Activated gamma-delta T cell treated with Interleukin-2 at 50 U/mL for 16 hours (primary cell): ENCODE data around the gene PSAPL1.
A peak's percentile ranks its signal among the peaks of the same experiment; 100 is the strongest.

Source experiments
- DNase-seq: peaks from one replicate; pipeline ENCODE4 v3.0.0-alpha.2; 2020

PSAPL1 gene

DNA sequence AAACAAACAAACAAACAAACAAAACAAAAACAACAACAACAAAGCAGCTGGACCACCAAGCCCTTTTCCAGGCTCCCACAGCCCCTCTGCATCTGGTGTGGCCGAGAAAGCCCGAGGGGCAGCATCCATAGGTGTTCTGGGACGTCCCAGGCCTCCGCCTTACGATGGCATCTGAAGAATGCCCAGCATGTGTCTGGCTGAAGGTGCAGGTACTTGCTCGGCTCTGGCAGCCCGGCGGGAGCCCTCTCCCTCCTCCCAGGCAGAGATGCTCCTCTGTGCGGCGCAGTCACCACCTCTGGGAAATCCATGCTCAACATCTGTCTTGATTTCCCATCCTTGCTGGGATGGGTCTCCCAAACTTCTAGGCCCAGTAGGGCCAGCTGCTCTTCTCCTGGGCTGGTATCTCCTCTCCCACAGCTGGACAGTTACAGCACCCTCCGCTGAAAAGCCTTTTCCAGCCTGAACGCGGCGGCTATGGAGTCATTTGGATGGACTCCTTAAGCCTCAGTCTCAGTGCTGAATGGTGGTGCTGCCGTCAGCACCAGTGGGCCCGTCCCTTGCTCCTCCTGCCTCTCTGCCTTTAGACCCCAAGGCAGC lies 4.3 kb downstream of the PSAPL1 start:
- no peak for DNase-seq

DNA sequence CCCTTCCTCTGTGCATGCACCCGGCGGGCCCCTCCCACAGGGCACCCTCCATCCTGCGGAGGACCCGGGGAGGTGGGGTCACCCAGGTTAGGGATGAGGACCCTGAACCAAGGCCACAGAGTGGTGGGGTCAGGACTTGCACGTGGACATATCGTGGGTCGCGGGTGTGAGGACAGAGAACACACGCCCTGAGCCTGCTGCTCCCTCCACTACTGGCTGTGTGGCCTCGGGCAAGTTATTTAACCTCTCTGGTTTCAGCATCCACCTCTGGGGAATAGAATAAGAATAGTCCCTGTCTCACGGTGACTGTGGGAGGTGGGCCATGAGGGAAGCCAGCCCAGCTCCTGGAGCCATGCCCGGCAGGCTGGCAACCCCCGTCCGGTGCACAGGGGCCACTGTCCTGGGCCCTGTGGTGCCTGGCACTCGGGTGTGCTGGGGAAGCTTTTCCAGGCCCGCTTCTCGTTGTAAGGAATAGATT lies 5.1 kb downstream of the PSAPL1 start:
- DNase-seq: no peak

DNA sequence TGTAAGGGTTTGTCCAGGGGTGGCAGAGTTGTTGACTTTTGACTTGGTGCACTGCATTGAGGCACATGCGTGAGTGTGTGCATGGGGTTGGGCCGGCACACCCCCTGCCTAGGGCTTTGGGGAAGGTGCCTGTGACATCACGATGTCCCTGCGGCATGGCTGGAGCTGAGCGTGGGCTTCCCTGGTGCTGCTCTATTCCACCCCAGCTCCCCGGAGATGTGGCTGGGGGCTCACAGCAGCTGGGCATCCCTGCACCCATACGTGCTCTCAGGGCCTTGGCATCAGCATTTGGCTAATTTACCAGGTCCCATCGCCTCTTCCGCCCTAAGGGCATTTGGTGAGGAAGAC lies 5.7 kb downstream of the PSAPL1 start:
- no peak for DNase-seq

DNA sequence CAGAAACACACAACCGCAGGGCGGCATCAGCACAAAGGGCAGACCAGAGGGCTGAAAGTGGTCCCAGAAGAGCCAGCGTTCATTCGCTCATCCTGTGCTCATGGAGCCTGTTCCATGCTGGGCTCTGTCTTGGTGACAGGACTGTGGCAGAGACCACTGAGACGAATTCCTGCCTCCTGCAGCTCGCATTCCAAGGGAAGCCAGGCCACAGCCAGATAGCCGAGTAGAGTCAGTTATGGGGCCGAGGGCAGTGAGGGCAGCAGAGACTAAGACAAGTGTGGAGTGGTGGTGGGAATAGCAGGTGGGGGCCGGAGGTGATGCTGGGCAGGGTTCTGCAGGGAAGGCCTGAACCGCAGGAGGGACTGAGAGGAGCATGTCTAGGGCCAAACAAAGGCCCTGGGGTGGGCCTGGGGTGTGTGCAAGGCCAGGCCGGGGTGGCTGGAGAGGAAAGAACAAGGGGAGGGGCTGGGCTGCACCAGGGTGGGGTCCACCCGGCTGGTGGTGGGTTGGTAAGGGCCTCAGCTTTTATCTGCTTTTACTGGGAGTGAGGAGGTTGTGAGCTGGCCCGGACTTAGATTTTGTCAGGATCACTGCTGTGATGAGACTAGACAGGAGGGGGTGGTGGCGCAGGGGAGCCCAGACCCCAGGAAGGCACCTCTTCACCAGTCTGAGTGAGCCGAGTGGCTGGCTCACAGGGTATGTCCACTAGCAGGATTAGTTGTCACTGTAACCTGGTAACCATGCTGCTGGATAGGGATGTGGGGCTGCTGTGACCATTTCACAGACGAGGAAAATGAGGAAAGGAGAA lies 6.3 kb downstream of the PSAPL1 start:
- DNase-seq: peak; percentile 2

DNA sequence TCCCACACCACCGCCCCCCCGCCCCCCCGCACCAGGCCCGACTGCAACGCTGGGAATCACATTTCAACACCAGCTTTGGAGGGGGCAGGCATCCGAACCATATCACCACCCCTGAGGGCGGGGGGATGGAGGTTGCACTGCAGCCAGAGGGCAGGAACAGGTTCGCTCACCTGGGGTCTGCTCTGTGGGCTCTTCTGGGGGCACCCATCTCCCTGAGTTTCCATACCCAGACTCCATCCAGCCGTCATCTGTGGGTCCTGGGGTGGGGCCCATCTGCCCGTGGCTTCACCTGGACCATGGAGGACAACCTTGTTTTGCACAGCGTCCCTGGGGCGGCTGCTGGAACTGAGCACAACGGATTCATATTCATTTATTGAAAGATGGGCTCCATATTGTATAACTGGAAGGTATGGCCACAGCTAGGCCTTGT lies 6.9 kb downstream of the PSAPL1 start:
- peak; percentile 0 for DNase-seq

DNA sequence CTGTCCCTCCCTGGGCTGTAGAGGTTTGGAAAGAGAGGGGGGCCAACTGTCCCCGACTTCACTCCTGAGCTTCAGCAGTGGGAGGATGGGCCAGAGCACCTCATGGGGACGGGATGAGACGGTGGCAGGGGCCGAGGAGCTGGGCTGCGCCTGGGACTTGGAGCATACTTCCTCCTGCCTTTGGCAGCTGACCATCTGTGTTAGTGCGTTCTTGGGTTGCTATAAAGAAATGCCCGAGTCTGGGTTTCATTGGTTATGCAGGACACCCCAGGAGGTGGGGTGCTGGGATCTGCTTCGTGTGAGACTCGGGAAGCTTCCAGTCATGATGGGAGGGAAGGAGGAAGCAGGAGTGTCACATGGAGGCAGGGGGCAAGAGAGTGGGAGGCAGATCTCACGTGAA lies 7.4 kb downstream of the PSAPL1 start:
- DNase-seq: peak; percentile 2

DNA sequence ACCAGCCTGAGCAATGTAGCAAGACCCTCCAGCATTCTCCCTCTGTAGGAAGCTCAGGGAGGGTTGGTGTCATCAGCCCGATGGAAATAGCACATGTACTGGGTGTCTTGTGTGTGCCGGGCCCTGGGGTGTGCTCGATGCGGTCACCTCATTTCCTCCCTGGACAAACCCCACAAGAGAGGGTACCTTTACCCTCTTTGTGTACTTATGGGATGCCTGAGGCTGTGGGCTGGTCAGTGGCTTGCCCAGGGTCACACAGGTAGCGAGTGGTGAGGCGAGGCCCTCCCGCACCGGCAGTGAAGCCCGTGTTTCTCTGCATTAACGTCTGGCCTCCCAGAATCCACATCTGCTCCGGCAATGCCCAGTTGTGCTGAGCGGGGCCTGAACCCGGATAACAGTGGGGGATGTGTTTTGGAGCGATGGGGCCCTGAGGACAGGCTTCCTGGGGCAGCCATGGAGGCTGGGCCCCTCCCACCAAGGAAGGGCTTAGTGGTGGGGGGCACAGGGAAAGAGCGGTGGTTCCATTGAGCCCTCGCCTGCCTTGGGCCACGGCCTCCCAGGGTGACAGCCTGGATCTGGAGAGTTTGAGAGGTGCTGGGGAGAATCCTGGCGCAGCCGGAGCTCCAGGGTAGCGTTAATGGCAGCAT lies 8.1 kb downstream of the PSAPL1 start:
- DNase-seq: no peak

DNA sequence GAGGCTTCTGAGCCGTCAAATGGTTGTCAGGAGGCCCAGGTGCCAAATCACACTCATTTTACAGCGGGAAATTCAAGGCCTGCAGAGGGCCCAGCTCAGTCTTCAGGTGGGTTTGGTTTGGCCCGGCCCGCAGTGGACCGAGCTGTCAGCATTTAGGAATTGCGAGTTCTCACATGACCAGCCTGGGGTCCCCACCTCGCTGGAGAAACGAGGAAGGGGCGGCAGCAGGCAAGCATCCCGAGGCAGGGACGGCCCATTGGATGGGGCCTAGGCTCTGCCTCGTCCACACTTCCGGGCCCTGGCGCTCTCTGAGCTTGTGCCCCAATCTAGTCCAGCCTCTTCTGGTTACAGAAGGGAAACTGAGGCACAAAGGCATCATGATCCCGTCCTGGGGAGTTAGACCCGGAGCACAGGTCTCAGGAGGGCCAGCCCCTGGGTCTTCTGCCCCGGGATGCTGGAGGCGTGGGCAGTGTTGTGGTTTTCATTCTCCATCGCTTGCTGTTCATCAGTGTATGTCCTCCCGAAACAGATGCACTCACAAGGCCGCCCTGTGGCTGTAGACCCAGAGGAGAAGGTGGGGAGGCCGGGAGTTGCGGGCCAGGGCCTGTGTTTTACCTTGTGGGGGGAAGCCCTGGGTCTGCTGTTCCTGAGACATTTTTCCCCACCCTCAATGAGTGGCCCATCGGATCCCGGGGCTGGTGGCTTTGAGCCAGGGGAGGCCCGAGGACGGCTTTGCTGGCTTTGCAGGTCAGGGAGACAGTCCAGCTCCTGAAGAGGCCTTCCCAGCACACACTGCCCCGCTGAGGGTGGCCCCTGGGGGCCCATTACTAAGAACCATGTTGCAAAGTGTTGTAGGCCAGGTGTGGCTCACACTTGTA lies 8.9 kb downstream of the PSAPL1 start:
- peak; percentile 2 for DNase-seq

DNA sequence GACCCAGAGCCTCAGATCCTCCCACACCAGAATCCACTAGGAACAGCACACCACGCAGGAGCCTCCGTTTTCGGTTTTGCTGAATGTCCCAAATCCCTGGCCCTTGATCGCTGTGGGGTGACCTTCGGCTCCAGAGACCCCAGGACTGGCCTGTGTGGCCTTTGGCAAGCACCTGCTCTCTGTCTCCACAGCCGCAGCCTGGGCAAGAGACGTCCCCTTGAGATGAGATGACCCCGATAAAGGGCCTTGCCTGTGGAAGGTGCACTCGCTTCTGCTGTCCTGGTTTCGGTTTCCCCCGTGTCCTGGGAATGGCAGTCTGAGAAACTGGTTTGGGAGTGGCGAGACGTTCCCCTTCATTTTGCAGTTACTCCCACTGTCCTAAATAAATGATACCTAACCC lies 9.6 kb downstream of the PSAPL1 start:
- DNase-seq: peak; percentile 1

DNA sequence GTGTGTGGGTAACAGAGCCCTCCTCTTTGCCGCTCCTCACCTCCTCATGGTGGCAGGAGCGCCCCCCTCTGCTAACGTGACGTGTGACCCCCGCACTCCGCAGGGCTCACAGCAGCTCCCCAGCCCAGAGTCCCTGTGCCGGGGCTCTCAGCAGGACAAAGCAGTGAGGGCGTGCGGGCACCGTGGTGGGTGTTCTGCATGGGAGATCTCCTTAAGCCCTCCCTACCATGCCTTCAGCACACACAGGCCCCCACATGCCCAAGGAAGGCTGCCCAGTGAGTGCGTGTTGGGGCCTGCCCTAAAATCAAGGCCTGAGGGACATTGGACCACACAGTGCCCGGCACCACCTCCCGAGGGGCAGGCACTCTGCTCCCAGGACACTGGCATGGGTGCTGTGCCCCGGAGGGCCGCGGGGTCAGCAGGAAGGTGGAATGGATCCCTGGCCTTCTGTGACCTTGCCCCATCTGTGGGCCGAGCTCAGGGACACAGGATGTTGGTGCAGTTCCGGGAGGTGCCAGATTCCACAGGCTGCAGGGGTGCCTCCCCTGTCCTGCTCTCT lies 10.1 kb downstream of the PSAPL1 start:
- DNase-seq: no peak

DNA sequence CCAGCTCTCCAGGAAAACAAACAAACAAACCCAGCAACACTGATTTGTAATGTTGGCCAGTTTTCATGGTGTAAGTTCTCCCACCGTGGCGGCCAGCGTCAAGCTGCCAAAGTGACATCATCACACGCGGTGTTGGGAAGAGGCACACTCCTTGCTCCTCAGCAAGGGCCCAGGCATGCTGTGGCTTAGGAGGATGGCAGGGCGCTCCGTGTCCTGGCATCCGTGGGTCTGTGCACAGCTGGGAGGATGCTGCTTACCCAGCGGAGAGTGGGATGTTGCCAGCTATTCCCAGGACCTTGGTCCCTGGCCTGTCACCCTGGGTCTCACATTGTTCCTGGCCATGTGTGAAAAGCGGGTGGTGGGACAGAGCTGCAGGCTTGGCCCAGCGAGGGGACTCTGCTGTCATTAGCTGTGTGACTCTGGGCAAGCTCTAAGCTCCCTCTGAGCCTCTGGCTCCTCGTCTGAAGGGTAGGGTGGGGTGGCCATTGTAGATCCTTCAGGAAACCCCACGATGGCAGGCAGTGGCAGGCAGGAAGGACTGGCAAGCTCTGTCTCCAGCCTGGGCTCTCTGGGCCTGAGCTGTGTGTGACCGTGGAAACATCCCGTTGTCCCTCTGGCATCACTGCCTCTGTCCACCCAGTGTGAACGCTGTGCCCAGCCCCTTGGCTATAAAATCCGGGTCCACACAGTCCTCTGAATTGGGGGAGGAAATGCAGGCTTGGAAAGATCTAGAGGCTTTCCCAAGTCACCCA lies 10.8 kb downstream of the PSAPL1 start:
- DNase-seq: peak; percentile 0

DNA sequence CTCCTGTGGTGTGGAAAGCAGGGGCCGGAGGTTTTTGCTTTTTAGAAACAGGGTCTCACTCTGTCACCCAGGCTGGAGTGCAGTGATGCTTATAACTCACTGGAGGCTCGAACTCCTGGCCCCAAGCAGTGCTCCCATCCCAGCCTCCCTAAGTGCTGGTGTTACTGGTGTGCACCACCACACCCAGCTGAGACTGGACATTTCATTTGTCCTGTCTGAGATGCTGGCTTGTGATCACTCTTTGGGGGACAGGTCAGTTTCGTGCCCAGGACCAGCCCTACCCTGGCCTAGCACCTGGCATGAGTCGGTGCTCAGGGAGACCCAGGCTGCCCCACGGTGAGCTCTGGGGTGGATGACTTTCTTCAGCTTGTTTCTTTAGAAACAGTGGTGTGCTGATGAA lies 11.3 kb downstream of the PSAPL1 start:
- no peak for DNase-seq

DNA sequence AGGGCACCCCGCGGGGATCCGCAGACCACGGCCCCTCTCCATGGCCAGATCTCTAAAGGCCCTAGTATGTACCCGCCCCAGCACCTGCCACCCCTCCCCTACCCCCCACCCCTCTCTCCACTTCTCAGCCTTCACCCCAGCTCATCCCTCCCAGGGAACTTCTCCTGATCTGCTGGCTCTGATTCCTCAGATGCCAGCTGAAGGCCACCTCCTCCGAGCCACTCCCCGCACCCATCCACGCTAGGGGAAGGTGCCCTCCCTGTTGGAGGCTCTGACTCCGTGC lies 11.9 kb downstream of the PSAPL1 start:
- no peak for DNase-seq

DNA sequence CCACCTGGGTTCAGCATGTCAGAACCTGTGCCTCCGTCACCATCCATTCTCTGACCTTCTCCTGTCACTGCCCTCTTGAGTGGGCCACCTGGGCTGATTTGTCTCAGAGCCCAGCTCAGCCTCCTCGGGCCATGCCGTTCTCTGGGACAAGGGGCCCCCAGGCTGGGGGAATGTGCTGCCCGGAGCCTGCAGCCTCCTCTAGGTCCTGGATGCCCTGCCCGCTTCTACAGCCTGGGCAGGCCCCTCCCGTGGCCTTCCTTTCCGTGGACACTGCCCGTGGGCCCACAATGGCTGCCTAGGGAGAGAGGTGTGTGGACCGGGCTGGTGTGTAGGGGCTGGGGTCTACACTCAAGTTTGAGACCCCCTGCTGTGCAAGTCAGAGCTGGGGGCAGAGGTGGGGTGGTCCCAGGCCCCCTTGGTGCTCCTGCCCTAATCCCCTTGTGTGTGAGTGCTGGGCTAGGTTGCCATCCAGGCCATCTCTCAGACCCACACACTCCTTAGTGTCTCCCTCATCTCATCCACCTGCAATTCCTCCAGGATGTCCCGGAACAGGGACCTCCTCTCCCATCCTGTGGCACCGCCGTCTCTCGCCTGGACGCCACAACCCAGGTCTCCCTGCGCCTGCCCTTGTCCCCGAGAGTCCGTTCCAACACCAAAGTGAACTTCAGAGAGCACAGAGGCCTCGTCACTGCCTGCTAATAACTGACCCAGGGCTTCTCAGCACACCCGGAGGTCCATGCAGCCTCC lies 12.4 kb downstream of the PSAPL1 start:
- no peak for DNase-seq

DNA sequence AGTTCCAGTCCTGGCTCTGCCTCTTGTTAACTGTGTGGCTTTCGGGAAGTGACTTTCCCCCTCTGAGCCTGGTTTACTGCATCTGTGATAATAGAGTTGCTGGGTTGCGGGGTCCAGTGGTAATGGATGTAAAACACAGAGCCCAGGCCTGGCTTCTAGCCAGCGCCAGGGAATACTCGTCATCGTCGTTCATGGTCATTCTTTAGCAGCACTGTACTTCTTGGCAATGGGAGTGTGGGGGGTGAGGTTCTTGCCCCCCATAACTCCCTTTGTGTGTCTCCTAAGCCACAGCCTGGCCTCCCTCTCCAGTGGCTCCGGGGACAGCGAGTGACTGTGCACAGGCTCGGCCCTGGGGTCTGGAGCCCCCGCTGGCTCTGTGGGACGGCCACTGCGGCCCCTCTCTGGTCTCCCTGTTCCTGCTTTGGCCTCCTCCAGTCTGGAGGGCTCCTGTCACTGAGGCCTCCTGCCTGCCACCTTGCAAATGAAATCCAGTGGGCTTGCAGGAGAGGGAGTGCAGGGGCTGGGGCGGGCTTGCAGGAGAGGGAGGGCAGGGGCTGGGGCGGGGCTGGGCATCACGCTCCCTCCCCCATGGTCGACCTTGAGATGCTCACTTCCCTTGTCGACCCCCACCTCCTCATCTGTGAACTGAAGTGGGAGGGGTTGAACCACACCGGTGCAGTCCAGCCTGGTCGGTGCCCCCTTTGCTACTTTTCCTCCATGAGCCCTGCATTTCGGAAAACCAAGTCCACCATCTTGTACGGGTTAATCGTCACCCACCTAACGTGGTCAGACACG lies 13.2 kb downstream of the PSAPL1 start:
- DNase-seq: no peak

DNA sequence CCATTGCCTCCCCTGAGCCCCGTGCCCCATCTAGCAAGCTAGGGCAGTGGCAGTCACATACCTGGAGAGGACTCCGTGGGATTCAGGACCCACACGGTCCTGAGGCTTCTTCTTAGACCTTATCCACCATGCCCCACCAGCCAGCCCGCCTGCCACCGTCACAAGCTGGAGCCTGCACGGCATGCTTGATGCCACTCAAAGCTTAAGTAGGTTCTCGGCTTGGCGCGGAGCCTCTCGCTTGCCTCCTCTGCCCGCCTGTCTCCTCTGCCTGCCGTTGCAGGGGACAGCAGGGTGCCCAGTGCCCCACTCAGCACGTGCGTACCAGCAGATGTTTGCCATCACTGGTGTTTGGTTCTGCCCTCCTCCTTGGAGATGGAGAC lies 14.1 kb downstream of the PSAPL1 start:
- DNase-seq: no peak

DNA sequence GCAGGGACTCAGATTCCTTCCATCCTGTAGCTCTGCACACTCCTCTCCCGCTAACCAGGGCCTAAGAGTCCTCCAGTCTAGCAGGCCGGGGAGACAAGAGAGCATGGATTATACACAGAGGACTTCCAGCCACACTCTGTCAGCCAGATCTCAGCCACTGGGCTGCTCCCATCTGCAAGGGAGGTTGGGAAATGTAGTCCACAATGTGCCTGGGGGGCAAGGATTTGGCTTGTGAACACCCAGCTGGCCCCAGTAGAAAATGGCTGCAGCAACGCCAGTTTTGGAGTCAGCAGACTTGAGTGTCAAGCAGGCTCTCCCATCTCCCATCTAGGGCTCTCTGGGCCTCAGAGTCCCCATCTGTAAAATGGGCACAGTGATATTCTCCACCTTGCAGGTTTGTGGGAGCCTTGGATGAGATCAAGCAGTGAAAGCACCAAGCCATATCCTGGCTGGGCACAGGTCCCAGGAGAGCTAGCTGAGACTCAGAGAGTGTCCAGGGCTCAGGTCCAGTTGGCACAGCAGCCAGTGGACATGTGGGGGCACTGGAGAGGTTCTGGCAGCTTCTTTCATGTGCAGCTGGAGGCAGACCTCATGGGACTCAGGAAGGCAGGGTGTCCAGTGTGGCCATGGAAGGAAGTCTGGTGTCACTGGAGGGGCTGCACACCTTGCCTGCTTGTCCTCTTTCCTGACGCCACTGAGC lies 14.6 kb downstream of the PSAPL1 start:
- DNase-seq: peak; percentile 2

DNA sequence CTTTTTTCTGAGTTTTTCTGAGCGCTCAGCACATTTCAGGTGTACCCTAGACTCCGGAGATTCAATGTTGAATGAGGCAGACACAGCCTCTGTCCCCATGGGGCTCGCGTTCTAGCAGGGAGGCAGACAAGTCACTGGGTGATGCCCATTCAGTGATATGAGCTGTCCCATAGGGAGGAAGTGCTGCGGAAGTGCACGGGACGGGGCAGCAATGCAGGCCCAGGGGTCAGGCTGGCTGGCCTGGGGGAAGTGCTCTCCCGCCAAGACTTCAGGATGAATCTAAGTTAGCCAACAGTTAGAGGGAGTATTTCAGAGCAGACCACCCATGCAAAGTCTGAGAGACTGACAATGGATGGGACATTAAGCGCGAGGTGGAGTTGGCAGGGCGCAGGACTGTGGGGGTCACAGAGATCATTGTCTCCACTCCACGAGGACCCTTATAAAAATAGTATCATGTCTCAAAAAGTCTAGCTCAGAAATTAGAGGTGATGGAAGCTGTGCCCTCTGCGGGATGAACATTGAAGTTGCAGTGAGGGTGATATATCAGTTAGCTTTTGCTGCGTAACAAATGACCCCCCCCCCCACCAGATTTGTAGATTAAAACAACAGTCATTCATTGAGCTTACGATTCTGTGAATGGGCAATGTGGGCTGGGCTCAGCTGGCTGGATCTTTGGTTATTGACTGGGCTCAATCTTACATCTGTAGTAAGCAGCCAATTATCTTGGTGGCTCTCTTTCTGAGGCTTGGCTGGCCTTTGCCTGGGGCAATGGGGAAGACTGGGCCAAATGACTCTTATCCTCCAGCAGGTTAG lies 16.4 kb downstream of the PSAPL1 start:
- DNase-seq: no peak

DNA sequence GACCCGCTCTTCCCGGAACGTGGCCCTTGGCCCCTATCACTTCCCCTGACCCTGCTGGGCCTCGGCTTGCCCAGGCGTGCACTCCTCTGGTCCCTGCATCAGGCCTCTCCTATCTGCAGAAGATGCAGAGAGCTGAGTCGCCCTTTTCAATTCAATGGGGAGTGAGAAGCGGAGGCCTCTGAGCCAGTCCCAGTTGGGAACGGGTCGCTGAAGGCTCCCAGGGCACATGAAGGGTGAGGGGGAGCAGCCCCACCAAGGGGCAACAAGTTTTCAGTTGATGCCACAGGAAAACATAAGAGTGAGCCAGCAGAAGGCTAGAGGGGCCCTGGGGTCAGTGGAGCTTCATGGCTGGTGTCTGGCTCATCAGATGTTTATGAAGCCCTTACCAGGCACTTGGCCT lies 17.1 kb downstream of the PSAPL1 start:
- DNase-seq: no peak
